IMR-90 (cell line): Measurements from ENCODE around the gene PRKAG3.

Experiments used
- BHLHE40 ChIP-seq: fragments of 150-350 bp; IDR thresholded peaks from 2 replicates; pipeline ENCODE4 v1.6.1; 2016; ENCODE audit warnings: mild to moderate bottlenecking, low read depth, low read length
- CEBPB ChIP-seq: IDR thresholded peaks from 2 replicates; pipeline ENCODE4 v1.6.1; 2012; ENCODE audit warnings: low read depth, low read length, improper control_type of control experiment
- CHD1 ChIP-seq: IDR thresholded peaks from 2 replicates; pipeline ENCODE4 v1.6.1; 2012; ENCODE audit warnings: low read depth, low read length, improper control_type of control experiment
- FOS ChIP-seq: fragments of 150-350 bp; IDR thresholded peaks from 2 replicates; pipeline ENCODE4 v1.6.1; 2016; ENCODE audit warnings: low read depth, low read length
- MAFK ChIP-seq: IDR thresholded peaks from 2 replicates; pipeline ENCODE4 v1.6.1; 2012; ENCODE audit warnings: low read depth, low read length, improper control_type of control experiment
- MAZ ChIP-seq: IDR thresholded peaks from 2 replicates; pipeline ENCODE4 v1.6.1; 2012; ENCODE audit warnings: low read depth, mild to moderate bottlenecking, low read length, improper control_type of control experiment, moderate library complexity, borderline replicate concordance
- POLR2A ChIP-seq: IDR thresholded peaks from 2 replicates; pipeline ENCODE4 v1.6.1; 2012; ENCODE audit warnings: mild to moderate bottlenecking, low read depth, low read length
- RAD21 ChIP-seq: IDR thresholded peaks from 2 replicates; pipeline ENCODE4 v1.6.1; 2012; ENCODE audit warnings: low read length, improper control_type of control experiment
- RCOR1 ChIP-seq: IDR thresholded peaks from 2 replicates; pipeline ENCODE4 v1.6.1; 2012; ENCODE audit warnings: mild to moderate bottlenecking, low read length, improper control_type of control experiment; ENCODE audit not compliant: insufficient replicate concordance
- RFX5 ChIP-seq: IDR thresholded peaks from 2 replicates; pipeline ENCODE4 v1.8.0; 2012; ENCODE audit warnings: low read depth, mild to moderate bottlenecking, low read length, moderate library complexity
- SMC3 ChIP-seq: fragments of 150-350 bp; IDR thresholded peaks from 2 replicates; pipeline ENCODE4 v1.6.1; 2016; ENCODE audit warnings: low read depth, mild to moderate bottlenecking, antibody characterized with exemption, low read length, moderate library complexity
- TF ChIP-seq, protein P1 (sequence below): conservative IDR thresholded peaks from 2 replicates; pipeline ENCODE4 v1.5.1; 2012; ENCODE audit warnings: mild to moderate bottlenecking, low read depth, low read length, improper control_type of control experiment
- TF ChIP-seq, protein P2 (sequence below): fragments of 150-350 bp; IDR thresholded peaks from 2 replicates; pipeline ENCODE4 v1.6.1; 2017; ENCODE audit warnings: mild to moderate bottlenecking, antibody characterized with exemption, low read length, low read depth

DNA sequence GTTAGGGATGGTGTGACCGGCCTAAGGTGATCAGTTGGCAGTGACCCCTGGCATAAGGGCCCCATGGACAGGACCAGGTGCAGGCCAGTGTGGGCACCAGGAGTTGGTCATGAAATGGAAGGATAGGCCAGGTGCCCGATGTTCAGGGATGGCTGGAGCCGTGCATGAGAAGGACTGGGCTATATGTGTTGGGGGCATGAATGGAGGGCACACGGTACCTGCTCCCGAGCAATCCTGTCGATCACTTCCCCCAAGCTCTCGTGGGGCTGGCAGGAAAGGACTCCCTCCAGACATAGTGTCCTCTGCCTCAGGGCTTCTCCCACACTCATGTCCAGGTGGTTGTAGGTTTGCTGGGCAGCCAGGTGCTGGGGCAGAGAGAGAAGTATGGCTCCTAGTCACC lies 7.6 kb downstream of the PRKAG3 start:
- TF ChIP-seq, protein P1, sequence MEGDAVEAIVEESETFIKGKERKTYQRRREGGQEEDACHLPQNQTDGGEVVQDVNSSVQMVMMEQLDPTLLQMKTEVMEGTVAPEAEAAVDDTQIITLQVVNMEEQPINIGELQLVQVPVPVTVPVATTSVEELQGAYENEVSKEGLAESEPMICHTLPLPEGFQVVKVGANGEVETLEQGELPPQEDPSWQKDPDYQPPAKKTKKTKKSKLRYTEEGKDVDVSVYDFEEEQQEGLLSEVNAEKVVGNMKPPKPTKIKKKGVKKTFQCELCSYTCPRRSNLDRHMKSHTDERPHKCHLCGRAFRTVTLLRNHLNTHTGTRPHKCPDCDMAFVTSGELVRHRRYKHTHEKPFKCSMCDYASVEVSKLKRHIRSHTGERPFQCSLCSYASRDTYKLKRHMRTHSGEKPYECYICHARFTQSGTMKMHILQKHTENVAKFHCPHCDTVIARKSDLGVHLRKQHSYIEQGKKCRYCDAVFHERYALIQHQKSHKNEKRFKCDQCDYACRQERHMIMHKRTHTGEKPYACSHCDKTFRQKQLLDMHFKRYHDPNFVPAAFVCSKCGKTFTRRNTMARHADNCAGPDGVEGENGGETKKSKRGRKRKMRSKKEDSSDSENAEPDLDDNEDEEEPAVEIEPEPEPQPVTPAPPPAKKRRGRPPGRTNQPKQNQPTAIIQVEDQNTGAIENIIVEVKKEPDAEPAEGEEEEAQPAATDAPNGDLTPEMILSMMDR, result no peak
- TF ChIP-seq POLR2A (no peak), FOS (no peak), BHLHE40 (no peak), MAZ (no peak), RAD21 (no peak), RFX5 (no peak), RCOR1 (no peak), SMC3 (no peak), CEBPB (no peak), CHD1 (no peak), MAFK (no peak)
- TF ChIP-seq, protein P2, sequence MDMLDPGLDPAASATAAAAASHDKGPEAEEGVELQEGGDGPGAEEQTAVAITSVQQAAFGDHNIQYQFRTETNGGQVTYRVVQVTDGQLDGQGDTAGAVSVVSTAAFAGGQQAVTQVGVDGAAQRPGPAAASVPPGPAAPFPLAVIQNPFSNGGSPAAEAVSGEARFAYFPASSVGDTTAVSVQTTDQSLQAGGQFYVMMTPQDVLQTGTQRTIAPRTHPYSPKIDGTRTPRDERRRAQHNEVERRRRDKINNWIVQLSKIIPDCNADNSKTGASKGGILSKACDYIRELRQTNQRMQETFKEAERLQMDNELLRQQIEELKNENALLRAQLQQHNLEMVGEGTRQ, result no peak
